ENCODE results near the gene HBP1. TPM values are rescaled to one million over a fixed set of nuclear protein-coding genes. Genes with fewer than 3 reads are reported as not detected.

The HBP1 gene
- total RNA-seq, 1 experiment from 2014 or later = 31.0 TPM

DNA sequence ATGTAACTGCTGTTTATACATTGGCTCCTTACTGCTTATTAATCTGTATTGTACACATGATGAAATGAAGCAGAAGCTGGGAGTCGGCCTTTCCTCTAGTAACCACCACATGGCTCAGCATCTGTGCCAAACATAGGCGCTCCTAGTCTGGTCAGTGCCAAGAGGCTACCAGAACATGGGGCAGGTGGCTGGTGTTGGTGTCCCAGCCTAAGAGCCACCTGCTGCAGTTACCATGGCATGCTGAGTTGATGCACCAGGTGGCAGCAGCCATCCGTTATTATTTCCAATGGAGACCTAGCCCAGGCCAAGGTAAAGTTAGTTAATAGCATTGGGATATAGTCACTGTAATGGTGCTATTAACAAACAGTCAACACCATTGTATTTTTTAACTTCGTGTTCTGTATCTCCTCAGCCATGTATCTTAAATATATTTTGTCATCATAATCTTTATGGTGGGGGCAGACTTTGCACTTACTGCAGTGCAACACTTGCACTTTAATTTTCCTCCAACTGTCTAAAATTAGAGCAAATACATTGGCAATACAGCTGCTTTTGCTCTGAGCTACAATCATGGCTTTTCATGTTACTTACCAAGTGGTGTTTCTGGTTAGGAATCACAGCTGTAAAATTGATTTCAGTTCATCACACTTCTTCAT is 33.1 kb downstream of the HBP1 start:
- ChIA-PET POLR2A (no interaction called here), CTCF (interaction anchor here (1.5 kb wide), 1 partner anchor 254 kb away, joined by 4 read pairs; no protein-coding TSS in a partner anchor)
- Mint-ChIP-seq H3K4me1 (no peaks in the 10 kb centered on the region), H3K27ac (no peak overlapping the region), H3K9me3 (no peaks in the 10 kb centered on the region), H3K36me3 (peaks cover 31% of the 10 kb centered on the region), H3K4me3 (no peak overlapping the region), H3K27me3 (ENCODE audit: low read depth) (no peaks in the 10 kb centered on the region)
- TF ChIP-seq RELA (CRISPR knock-in tag; IDR thresholded peaks at IDR 0.05; ENCODE audit: borderline replicate concordance) = no peak
- TF ChIP-seq TEAD4 (CRISPR knock-in tag; IDR thresholded peaks at IDR 0.05) = no peak
- TF ChIP-seq ZNF317 (CRISPR knock-in tag; IDR thresholded peaks at IDR 0.05; ENCODE audit: borderline replicate concordance, low read depth) = no peak
- TF ChIP-seq, protein P1, sequence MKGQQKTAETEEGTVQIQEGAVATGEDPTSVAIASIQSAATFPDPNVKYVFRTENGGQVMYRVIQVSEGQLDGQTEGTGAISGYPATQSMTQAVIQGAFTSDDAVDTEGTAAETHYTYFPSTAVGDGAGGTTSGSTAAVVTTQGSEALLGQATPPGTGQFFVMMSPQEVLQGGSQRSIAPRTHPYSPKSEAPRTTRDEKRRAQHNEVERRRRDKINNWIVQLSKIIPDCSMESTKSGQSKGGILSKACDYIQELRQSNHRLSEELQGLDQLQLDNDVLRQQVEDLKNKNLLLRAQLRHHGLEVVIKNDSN (CRISPR knock-in tag; IDR thresholded peaks at IDR 0.05) = no peak
- TF ChIP-seq, protein P2, sequence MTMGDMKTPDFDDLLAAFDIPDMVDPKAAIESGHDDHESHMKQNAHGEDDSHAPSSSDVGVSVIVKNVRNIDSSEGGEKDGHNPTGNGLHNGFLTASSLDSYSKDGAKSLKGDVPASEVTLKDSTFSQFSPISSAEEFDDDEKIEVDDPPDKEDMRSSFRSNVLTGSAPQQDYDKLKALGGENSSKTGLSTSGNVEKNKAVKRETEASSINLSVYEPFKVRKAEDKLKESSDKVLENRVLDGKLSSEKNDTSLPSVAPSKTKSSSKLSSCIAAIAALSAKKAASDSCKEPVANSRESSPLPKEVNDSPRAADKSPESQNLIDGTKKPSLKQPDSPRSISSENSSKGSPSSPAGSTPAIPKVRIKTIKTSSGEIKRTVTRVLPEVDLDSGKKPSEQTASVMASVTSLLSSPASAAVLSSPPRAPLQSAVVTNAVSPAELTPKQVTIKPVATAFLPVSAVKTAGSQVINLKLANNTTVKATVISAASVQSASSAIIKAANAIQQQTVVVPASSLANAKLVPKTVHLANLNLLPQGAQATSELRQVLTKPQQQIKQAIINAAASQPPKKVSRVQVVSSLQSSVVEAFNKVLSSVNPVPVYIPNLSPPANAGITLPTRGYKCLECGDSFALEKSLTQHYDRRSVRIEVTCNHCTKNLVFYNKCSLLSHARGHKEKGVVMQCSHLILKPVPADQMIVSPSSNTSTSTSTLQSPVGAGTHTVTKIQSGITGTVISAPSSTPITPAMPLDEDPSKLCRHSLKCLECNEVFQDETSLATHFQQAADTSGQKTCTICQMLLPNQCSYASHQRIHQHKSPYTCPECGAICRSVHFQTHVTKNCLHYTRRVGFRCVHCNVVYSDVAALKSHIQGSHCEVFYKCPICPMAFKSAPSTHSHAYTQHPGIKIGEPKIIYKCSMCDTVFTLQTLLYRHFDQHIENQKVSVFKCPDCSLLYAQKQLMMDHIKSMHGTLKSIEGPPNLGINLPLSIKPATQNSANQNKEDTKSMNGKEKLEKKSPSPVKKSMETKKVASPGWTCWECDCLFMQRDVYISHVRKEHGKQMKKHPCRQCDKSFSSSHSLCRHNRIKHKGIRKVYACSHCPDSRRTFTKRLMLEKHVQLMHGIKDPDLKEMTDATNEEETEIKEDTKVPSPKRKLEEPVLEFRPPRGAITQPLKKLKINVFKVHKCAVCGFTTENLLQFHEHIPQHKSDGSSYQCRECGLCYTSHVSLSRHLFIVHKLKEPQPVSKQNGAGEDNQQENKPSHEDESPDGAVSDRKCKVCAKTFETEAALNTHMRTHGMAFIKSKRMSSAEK (CRISPR knock-in tag; IDR thresholded peaks at IDR 0.05; ENCODE audit: borderline replicate concordance) = no peak
- TF ChIP-seq ZNF423 (CRISPR knock-in tag; IDR thresholded peaks at IDR 0.05) = no peak
- no peak for TF ChIP-seq ATF1 (CRISPR knock-in tag; IDR thresholded peaks at IDR 0.05)
- TF ChIP-seq, protein P3, sequence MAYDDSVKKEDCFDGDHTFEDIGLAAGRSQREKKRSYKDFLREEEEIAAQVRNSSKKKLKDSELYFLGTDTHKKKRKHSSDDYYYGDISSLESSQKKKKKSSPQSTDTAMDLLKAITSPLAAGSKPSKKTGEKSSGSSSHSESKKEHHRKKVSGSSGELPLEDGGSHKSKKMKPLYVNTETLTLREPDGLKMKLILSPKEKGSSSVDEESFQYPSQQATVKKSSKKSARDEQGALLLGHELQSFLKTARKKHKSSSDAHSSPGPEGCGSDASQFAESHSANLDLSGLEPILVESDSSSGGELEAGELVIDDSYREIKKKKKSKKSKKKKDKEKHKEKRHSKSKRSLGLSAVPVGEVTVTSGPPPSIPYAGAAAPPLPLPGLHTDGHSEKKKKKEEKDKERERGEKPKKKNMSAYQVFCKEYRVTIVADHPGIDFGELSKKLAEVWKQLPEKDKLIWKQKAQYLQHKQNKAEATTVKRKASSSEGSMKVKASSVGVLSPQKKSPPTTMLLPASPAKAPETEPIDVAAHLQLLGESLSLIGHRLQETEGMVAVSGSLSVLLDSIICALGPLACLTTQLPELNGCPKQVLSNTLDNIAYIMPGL (CRISPR knock-in tag; IDR thresholded peaks at IDR 0.05) = no peak
- no peak for TF ChIP-seq GRHL2 (CRISPR knock-in tag; IDR thresholded peaks at IDR 0.05; ENCODE audit: insufficient replicate concordance, severe bottlenecking)
- TF ChIP-seq EMX1 (CRISPR knock-in tag; IDR thresholded peaks at IDR 0.05) = no peak
- no peak for TF ChIP-seq ZNF416 (CRISPR knock-in tag; IDR thresholded peaks at IDR 0.05)
- TF ChIP-seq MXD4 (CRISPR knock-in tag; IDR thresholded peaks at IDR 0.05; ENCODE audit: borderline replicate concordance) = no peak
- no peak for TF ChIP-seq ZNF671 (CRISPR knock-in tag; IDR thresholded peaks at IDR 0.05)
- TF ChIP-seq, protein P4, sequence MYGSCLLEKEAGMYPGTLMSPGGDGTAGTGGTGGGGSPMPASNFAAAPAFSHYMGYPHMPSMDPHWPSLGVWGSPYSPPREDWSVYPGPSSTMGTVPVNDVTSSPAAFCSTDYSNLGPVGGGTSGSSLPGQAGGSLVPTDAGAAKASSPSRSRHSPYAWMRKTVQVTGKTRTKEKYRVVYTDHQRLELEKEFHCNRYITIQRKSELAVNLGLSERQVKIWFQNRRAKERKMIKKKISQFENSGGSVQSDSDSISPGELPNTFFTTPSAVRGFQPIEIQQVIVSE (CRISPR knock-in tag; IDR thresholded peaks at IDR 0.05; ENCODE audit: borderline replicate concordance) = no peak
- ATAC-seq = peak; percentile 95
- DNase-seq (ENCODE audit: low spot score) = peak; percentile 57

DNA sequence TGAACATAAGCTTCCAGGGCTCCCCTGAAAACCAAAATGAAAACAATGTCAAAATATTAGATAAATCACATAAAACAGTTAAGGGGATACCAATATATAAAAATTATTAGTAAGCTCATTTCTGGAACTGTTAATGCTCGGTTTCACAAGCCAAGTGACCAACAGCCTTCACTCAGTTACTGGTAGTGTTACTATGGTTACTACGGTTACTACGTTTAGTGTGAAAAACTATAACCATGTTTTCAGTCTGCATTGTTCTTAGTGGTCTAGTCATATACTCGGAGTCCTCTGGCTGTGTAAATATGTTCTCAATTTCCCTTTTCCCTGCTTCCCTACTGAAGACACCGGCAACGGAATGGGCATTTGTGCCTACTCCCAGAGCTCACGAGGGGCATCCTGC is 34.8 kb downstream of the HBP1 start:
- no peak overlapping the region for H3K4me3 Mint-ChIP-seq
- H3K27ac Mint-ChIP-seq = no peak overlapping the region
- ChIA-PET POLR2A (no interaction called here), CTCF (interaction anchor here (0.8 to 1.5 kb wide), 3 partner anchors 9 to 675 kb away, joined by 3 to 4 read pairs (median 4); no protein-coding TSS in a partner anchor)
- peaks cover 26% of the 10 kb centered on the region for H3K36me3 Mint-ChIP-seq
- no peaks in the 10 kb centered on the region for H3K27me3 Mint-ChIP-seq (ENCODE audit: low read depth)
- DNase-seq (ENCODE audit: low spot score) (no peak), ATAC-seq (no peak)
- H3K4me1 Mint-ChIP-seq = no peaks in the 10 kb centered on the region
- no peaks in the 10 kb centered on the region for H3K9me3 Mint-ChIP-seq
- TF ChIP-seq, protein P5, sequence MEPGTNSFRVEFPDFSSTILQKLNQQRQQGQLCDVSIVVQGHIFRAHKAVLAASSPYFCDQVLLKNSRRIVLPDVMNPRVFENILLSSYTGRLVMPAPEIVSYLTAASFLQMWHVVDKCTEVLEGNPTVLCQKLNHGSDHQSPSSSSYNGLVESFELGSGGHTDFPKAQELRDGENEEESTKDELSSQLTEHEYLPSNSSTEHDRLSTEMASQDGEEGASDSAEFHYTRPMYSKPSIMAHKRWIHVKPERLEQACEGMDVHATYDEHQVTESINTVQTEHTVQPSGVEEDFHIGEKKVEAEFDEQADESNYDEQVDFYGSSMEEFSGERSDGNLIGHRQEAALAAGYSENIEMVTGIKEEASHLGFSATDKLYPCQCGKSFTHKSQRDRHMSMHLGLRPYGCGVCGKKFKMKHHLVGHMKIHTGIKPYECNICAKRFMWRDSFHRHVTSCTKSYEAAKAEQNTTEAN (CRISPR knock-in tag; IDR thresholded peaks at IDR 0.05) = no peak
- no peak for TF ChIP-seq NR3C1 (CRISPR knock-in tag; conservative IDR thresholded peaks at IDR 0.05; ENCODE audit: low read depth)
- TF ChIP-seq, protein P6, sequence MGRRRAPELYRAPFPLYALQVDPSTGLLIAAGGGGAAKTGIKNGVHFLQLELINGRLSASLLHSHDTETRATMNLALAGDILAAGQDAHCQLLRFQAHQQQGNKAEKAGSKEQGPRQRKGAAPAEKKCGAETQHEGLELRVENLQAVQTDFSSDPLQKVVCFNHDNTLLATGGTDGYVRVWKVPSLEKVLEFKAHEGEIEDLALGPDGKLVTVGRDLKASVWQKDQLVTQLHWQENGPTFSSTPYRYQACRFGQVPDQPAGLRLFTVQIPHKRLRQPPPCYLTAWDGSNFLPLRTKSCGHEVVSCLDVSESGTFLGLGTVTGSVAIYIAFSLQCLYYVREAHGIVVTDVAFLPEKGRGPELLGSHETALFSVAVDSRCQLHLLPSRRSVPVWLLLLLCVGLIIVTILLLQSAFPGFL (CRISPR knock-in tag; IDR thresholded peaks at IDR 0.05; ENCODE audit: borderline replicate concordance) = no peak
- TF ChIP-seq HMGA2 (CRISPR knock-in tag; IDR thresholded peaks at IDR 0.05) = no peak
- TF ChIP-seq, protein P7, sequence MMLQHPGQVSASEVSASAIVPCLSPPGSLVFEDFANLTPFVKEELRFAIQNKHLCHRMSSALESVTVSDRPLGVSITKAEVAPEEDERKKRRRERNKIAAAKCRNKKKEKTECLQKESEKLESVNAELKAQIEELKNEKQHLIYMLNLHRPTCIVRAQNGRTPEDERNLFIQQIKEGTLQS (CRISPR knock-in tag; conservative IDR thresholded peaks at IDR 0.05) = no peak
- TF ChIP-seq TEAD4 (CRISPR knock-in tag; IDR thresholded peaks at IDR 0.05) = no peak
- TF ChIP-seq, protein P2 (CRISPR knock-in tag; IDR thresholded peaks at IDR 0.05; ENCODE audit: borderline replicate concordance) = no peak
